PC-3 (cell line): Measurements from ENCODE around the gene FBXO10. TPM values are rescaled to one million over a fixed set of nuclear protein-coding genes. Genes with fewer than 3 reads are reported as not detected.
"Not testable (repeated sequence)": the region's sequence is repeated elsewhere in the genome, so short reads cannot be mapped to it uniquely, and the experiment has no call there.

ENCODE experiments used
- ATAC-seq: fragments of 200-7000 bp; cut with Tn5 transposase; 2 replicates; pipeline ENCODE4 v1.9.1; 2020; ENCODE audit warnings: mild to moderate bottlenecking, moderate library complexity
- BruUV-seq: library from RNA; stranded (reverse); fragments of 400-500 nt; replicated peaks from 2 replicates; lab custom pipeline; 2021; lab: Mats Ljungman, UMichigan
- CTCF ChIA-PET: fragments of 300-600 bp; sonication (Branson Sonifier 250); formaldehyde crosslinking; loops from one replicate; lab custom pipeline; 2022; ENCODE audit warnings: antibody characterized with exemption; lab: Charles Lee
- POLR2A ChIA-PET: fragments of 300-600 bp; sonication (Branson Sonifier 250); formaldehyde crosslinking; loops from one replicate; lab custom pipeline; 2022; ENCODE audit warnings: antibody characterized with exemption; ENCODE audit not compliant: unreplicated experiment; lab: Charles Lee
- DNase-seq: peaks from one replicate; pipeline ENCODE4 v3.0.0-alpha.2; 2015
- H2AFZ ChIP-seq: fragments of 300-600 bp; sonication (generic); 2 replicates; pipeline ENCODE4 v1.6.0; 2016; ENCODE audit warnings: antibody characterized with exemption, low read length
- H3F3A ChIP-seq: fragments of 300-600 bp; sonication (generic); one replicate; pipeline ENCODE4 v1.6.0; 2017; ENCODE audit warnings: antibody characterized with exemption, low read length, control low read depth, mild to moderate bottlenecking; ENCODE audit not compliant: unreplicated experiment
- H3K27ac ChIP-seq: fragments of 300-600 bp; sonication (generic); 2 replicates; pipeline ENCODE4 v1.5.1; 2016; ENCODE audit warnings: mild to moderate bottlenecking, low read length
- H3K27me3 ChIP-seq: fragments of 300-600 bp; sonication (generic); 2 replicates; pipeline ENCODE4 v1.6.1; 2016; ENCODE audit warnings: low read length, mixed read lengths
- H3K36me3 ChIP-seq: fragments of 300-600 bp; sonication (generic); 2 replicates; pipeline ENCODE4 v1.6.1; 2016; ENCODE audit warnings: low read depth, mixed run types, low read length, mixed read lengths
- H3K4me1 ChIP-seq: fragments of 300-600 bp; sonication (generic); 2 replicates; pipeline ENCODE4 v1.5.1; 2016; ENCODE audit warnings: low read length; ENCODE audit not compliant: insufficient read depth
- H3K4me2 ChIP-seq: fragments of 300-600 bp; sonication (generic); 2 replicates; pipeline ENCODE4 v1.6.0; 2016; ENCODE audit warnings: low read length
- H3K4me3 ChIP-seq: fragments of 300-600 bp; sonication (generic); 2 replicates; pipeline ENCODE4 v1.5.1; 2016; ENCODE audit warnings: mild to moderate bottlenecking, low read length, mixed read lengths
- H3K79me2 ChIP-seq: fragments of 300-600 bp; sonication (generic); 2 replicates; pipeline ENCODE4 v1.6.1; 2017; ENCODE audit warnings: low read length, mixed read lengths
- H3K9ac ChIP-seq: fragments of 300-600 bp; sonication (generic); 2 replicates; pipeline ENCODE4 v1.6.0; 2016; ENCODE audit warnings: mild to moderate bottlenecking, low read length
- H3K9me2 ChIP-seq: fragments of 300-600 bp; sonication (generic); replicated peaks from 2 replicates; pipeline ENCODE4 v1.6.1; 2016; ENCODE audit warnings: mixed run types, low read length, mixed read lengths
- H3K9me3 ChIP-seq: fragments of 300-600 bp; sonication (generic); 2 replicates; pipeline ENCODE4 v1.6.1; 2016; ENCODE audit warnings: low read length, mixed read lengths
- H4K20me1 ChIP-seq: fragments of 300-600 bp; sonication (generic); 2 replicates; pipeline ENCODE4 v1.6.1; 2016; ENCODE audit warnings: low read length, mixed read lengths
- EZH2 ChIP-seq: fragments of 300-600 bp; sonication (generic); IDR thresholded peaks from one replicate; pipeline ENCODE4 v1.6.1; 2017; ENCODE audit warnings: antibody characterized with exemption, mild to moderate bottlenecking, low read length; ENCODE audit not compliant: unreplicated experiment
- EZH2phosphoT487 ChIP-seq: fragments of 300-600 bp; sonication (generic); IDR thresholded peaks from 2 replicates; pipeline ENCODE4 v1.6.1; 2018; ENCODE audit warnings: mild to moderate bottlenecking, antibody characterized with exemption, low read length, borderline replicate concordance
- intact Hi-C: fragments of 100-400 bp; cut with micrococcal nuclease; formaldehyde crosslinking; loops from 2 replicates; pipeline ENCODE4 v1.9.0; 2023
- total RNA-seq: library from RNA; depleted of rRNA; stranded (reverse); fragments of >200 nt; gene quantifications from 2 replicates; pipeline ENCODE4 v1.2.3, GENCODE V29; 2014
- TF ChIP-seq, protein P1 (sequence below): fragments of 300-600 bp; sonication (generic); conservative IDR thresholded peaks from 2 replicates; pipeline ENCODE4 v1.5.1; 2017; ENCODE audit warnings: antibody characterized with exemption, low read depth, mild to moderate bottlenecking, low read length

FBXO10 gene
- total RNA-seq, 1 experiment from 2014 or later: 2.6 TPM

DNA sequence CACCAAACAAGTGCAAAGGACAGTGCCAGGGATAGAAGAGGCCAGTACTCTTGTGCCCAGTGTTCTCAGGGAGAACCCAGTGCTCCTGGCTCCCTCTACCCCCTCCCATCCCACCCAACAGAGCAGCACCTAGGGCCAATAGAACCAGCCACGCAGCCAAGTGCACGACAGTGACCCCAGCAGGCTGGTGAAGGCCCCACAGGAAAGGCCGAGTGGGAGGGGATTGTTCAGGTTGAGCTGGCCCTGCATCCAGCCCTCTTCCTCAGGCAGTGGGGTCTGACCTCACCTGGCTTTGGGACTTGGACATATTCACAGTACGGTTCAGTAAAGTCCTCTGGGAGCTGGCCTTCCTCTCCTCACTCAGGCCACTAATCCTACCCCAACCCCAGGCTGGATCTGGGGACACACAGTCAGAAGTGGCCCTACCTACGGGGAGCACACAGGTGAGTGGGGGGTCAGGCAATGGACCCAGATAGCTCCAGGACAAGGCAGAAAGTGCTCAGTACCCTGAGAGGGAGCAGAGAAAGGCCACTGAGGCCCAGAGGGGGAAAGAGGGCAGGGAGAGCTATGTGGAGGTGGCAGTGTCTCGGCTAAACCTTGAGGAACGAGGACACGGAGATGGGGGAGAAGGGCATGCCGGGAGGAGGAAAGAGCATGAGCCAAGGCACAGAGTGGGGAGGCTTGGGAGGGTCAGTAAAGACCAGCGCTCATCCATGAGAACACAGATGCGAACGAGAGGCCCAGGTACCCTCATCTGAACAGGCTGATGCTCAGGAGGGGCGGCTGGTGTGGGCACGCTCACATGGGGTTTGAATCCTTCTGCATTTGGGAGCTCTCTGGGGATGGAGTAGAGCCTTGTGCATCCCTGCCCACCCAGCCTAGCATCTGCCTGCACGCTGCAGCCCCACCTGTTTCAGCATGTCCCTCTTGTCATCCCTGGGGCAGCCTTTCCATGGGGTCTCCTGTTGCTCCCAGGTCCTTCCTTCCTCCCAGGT is 64.9 kb downstream of the FBXO10 start:
- POLR2A ChIA-PET: no interaction called here
- H3K79me2 ChIP-seq: no peaks in the 10 kb centered on the region
- H3K4me1 ChIP-seq: no peaks in the 10 kb centered on the region
- H3K4me3 ChIP-seq: no peak overlapping the region
- H3K4me2 ChIP-seq: no peak overlapping the region
- H3K9me2 ChIP-seq: no peaks in the 10 kb centered on the region
- H4K20me1 ChIP-seq: no peaks in the 10 kb centered on the region
- no peaks in the 10 kb centered on the region for H3F3A ChIP-seq
- H3K9me3 ChIP-seq: no peaks in the 10 kb centered on the region
- H2AFZ ChIP-seq: no peak overlapping the region
- TF ChIP-seq EZH2phosphoT487 (no peak), EZH2 (no peak)
- TF ChIP-seq, protein P1, sequence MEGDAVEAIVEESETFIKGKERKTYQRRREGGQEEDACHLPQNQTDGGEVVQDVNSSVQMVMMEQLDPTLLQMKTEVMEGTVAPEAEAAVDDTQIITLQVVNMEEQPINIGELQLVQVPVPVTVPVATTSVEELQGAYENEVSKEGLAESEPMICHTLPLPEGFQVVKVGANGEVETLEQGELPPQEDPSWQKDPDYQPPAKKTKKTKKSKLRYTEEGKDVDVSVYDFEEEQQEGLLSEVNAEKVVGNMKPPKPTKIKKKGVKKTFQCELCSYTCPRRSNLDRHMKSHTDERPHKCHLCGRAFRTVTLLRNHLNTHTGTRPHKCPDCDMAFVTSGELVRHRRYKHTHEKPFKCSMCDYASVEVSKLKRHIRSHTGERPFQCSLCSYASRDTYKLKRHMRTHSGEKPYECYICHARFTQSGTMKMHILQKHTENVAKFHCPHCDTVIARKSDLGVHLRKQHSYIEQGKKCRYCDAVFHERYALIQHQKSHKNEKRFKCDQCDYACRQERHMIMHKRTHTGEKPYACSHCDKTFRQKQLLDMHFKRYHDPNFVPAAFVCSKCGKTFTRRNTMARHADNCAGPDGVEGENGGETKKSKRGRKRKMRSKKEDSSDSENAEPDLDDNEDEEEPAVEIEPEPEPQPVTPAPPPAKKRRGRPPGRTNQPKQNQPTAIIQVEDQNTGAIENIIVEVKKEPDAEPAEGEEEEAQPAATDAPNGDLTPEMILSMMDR: no peak
- H3K27me3 ChIP-seq: no peaks in the 10 kb centered on the region
- H3K36me3 ChIP-seq: no peaks in the 10 kb centered on the region; the same call in 1 of the 2 replicates
- no TSS peak for BruUV-seq
- H3K27ac ChIP-seq: no peak overlapping the region
- no peak overlapping the region for H3K9ac ChIP-seq
- intact Hi-C loops: no loop called here
- ATAC-seq (peak; percentile 54; the same call in 1 of the 2 replicates), DNase-seq (peak; percentile 7)
- CTCF ChIA-PET: no interaction called here

DNA sequence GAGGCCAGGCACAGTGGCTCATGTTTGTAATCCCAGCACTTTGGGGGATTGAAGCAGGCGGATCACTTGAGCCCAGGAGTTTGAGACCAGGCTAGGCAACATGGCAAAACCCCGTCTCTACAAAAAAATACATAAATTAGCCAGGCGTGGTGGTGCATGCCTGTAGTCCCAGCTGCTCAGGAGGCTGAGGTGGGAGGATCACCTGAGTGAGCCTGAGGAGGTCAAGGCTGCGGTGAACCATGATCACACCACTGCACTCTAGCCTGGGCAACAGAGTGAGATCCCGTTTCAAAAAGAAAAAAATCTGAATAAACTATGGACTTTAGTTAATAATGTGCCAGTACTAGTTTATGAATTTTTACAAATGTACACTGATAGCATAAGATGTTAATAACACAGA is 66.1 kb downstream of the FBXO10 start:
- H3K36me3 ChIP-seq, H3K27me3 ChIP-seq, H3K9me2 ChIP-seq, H3F3A ChIP-seq, H3K9ac ChIP-seq, H4K20me1 ChIP-seq, H3K9me3 ChIP-seq, H3K4me3 ChIP-seq, H3K27ac ChIP-seq, POLR2A ChIA-PET, H3K4me1 ChIP-seq, H2AFZ ChIP-seq, CTCF ChIA-PET, BruUV-seq, ATAC-seq, intact Hi-C loops, H3K79me2 ChIP-seq, DNase-seq, H3K4me2 ChIP-seq: not testable (repeated sequence)

DNA sequence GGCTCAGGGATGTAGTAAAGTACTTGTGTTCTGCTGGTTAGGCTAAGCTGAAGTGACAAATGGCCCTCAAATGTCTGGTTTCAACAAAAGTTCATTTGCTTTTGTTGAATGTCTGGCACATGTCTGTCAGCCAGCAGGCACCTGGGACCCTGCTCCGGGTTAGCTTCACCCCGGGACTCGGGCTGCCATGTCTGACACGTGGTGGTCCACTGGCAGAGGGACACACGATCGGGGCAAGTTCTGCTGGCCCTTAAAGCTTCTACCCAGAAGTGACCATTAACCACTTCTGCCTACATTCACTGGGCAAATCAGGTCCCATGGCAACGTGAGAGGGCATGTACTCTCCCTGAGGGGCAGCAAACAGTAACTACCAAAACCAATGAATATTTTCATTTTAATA is 66.6 kb downstream of the FBXO10 start:
- Histone ChIP-seq H3K4me3 (no peak overlapping the region), H2AFZ (no peak overlapping the region), H3K27me3 (no peaks in the 10 kb centered on the region), H3K9ac (no peak overlapping the region), H3F3A (no peaks in the 10 kb centered on the region), H3K9me2 (no peaks in the 10 kb centered on the region), H3K27ac (no peak overlapping the region), H4K20me1 (no peaks in the 10 kb centered on the region), H3K36me3 (no peaks in the 10 kb centered on the region; the same call in 1 of the 2 replicates), H3K79me2 (no peaks in the 10 kb centered on the region), H3K4me2 (no peak overlapping the region), H3K9me3 (no peaks in the 10 kb centered on the region), H3K4me1 (no peaks in the 10 kb centered on the region)
- intact Hi-C loops: no loop called here
- ChIA-PET CTCF (no interaction called here), POLR2A (no interaction called here)
- ATAC-seq (no peak), DNase-seq (no peak)
- BruUV-seq: no TSS peak
- TF ChIP-seq EZH2 (no peak), EZH2phosphoT487 (no peak)
- TF ChIP-seq, protein P1: no peak
